Peyer's patch (tissue), 4 donors: ENCODE data around the gene VASN.

Experiments used
- CTCF ChIP-seq, 6 experiments: fragments of 450-650 bp in 4 of 6; fragments of 200-600 bp in 2 of 6; sonication (generic) in 1 of 6; IDR thresholded peaks; one replicate each; pipeline ENCODE4 v1.5.1; 2017 to 2019; ENCODE audit warnings: antibody characterized with exemption in 6 of 6, mild to moderate bottlenecking in 3 of 6, moderate library complexity in 1 of 6
- POLR2A ChIP-seq, 2 donors: fragments of 450-650 bp; IDR thresholded peaks; one replicate each; pipeline ENCODE4 v1.5.1; 2017; ENCODE audit warnings: antibody characterized with exemption in 2 of 2, mild to moderate bottlenecking in 2 of 2, moderate library complexity in 2 of 2

- TF ChIP-seq CTCF (IDR thresholded peaks at IDR 0.05) (no peak), POLR2A (IDR thresholded peaks at IDR 0.05) (no peak)
Observed at GRCh38 chr16:4373909-4374742, 2.5 kb downstream of the VASN start.
